ENCODE data around the gene EPHB1.

DNA sequence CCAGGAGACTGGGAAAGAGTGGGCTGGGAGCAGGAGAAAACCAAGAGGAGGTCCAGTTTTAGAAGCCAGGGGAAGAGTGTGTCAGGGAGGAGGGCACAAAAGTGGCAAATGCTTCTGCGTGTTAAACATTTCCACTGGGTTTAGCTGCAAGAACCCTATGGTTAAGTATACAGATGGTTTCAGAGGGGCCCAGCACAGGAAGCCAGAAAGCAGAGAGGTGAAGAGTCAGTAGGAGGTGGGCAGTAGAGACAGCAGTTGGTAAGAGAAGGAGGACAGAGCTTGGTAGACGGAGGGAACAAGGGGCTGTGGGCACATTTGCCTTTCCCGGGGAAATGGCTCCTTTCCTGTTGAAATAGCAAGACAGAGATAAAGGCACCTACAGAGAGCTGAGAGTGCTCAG is 133.8 kb downstream of the EPHB1 start:
- TF ChIP-seq, protein P1, sequence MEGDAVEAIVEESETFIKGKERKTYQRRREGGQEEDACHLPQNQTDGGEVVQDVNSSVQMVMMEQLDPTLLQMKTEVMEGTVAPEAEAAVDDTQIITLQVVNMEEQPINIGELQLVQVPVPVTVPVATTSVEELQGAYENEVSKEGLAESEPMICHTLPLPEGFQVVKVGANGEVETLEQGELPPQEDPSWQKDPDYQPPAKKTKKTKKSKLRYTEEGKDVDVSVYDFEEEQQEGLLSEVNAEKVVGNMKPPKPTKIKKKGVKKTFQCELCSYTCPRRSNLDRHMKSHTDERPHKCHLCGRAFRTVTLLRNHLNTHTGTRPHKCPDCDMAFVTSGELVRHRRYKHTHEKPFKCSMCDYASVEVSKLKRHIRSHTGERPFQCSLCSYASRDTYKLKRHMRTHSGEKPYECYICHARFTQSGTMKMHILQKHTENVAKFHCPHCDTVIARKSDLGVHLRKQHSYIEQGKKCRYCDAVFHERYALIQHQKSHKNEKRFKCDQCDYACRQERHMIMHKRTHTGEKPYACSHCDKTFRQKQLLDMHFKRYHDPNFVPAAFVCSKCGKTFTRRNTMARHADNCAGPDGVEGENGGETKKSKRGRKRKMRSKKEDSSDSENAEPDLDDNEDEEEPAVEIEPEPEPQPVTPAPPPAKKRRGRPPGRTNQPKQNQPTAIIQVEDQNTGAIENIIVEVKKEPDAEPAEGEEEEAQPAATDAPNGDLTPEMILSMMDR (IDR thresholded peaks at IDR 0.05) = no peak
- no peak for TF ChIP-seq POLR2A (IDR thresholded peaks at IDR 0.05)

Data from uterus (tissue), 2 donors.